Measurements from ENCODE around the gene COX6B2. TPM values are rescaled to one million over a fixed set of nuclear protein-coding genes. Genes with fewer than 3 reads are reported as not detected.

The COX6B2 gene
- total RNA-seq, 1 donor = 0.27 TPM

DNA sequence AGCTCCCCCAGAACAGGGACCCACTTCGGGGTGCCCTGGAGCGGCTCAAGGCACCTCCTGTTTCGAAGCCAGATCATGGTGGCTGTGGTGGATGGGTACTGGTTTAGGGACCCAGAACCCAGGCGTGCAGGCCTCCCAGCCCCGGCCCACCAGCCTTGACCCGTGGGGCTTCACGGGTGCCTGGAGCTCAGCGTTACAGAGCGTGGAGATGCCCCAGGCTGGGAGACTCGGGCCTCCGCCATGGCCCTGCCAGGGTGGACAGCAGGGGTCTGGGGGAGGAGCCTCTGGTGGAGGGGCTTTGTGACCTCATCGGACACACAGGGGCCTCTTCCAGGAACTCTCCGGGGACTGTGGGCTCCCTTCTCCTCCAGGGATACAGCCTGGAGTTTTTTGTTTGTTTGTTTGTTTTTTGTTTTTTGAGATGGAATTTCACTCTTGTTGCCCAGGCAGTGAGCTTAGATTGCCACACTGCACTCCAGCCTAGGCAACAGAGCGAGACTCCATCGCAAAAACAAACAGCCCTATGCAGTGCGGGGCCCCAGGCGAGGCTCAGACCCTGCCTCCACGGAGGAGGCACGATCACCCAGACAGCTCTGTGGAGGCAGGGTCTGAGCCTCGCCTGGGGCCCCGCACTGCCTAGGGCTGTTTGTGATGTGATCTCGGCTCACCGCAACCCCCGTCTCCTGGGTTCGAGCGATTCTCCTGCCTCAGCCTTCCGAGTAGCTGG lies 8.6 kb upstream of the COX6B2 start, which contains the start of gene GARIN5B:
Gene GARIN5B, minus strand, starts transcription at position 271 of the 727 bp plus-strand sequence. Its CDS starts 194 bp downstream, at position 77.
- no peak for DNase-seq (ENCODE audit: low read depth in 2 of 3, low spot score in 2 of 3)

DNA sequence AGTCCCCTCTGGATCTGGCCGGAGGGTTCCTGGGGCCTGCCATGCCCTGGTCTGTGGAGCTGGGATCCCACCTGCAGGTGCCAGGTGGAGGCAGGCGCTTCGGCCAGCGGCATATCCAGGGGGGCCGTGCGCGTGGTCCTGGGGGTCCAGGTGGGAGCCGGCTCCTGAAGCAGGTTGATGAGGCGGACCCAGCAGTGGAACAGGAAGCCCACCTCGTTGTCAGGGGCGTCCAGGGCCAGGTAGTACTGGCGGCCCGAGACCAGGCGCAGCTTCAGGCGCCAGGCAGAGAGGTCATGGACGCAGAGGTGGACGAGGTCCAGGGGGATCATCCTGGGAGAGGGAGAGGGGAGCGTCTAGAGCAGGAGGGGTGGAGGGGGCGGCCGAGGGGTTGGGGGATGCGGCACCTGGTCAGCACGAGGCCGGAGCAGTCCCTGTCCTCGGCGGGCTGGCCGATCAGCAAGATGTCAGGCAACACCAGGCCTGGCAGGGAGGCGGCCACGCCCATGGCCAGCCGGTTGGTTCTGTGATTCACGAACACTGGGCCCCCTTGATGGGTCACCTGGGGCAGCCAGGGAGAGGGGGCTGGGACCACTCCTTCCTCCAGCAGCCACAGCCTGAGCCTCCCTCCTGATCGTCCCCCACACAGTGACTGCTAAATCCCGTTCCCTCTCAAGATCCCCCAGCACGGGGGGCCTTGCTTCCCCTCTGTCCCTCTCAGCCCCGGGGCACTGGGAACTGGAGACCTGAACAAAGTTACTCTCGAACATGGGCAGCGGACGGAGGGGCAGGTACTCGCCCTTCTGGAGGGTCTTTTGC lies 7.9 kb upstream of the COX6B2 start:
- no peak for DNase-seq (ENCODE audit: low read depth in 2 of 3, low spot score in 2 of 3)

DNA sequence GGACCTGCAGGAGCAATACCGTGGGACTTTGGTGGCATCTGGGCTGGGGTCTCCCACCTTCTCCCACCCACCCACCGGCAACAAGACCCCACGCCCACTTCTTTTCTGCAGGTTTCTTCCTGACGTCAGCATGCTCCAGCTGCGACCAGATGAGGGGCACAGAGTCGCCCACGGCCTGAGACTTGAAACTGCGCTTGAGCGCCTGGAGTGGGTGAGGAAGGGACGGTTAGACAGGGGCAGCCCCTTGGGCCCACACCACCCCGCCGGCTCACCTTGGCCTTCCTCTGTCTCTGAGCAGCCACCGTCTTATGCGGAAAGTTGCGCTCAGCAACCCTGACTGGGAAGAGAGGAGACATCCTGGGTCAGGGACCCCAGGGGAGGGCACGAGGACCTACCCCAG lies 6.4 kb upstream of the COX6B2 start:
- no peak for DNase-seq (ENCODE audit: low read depth in 2 of 3, low spot score in 2 of 3)

DNA sequence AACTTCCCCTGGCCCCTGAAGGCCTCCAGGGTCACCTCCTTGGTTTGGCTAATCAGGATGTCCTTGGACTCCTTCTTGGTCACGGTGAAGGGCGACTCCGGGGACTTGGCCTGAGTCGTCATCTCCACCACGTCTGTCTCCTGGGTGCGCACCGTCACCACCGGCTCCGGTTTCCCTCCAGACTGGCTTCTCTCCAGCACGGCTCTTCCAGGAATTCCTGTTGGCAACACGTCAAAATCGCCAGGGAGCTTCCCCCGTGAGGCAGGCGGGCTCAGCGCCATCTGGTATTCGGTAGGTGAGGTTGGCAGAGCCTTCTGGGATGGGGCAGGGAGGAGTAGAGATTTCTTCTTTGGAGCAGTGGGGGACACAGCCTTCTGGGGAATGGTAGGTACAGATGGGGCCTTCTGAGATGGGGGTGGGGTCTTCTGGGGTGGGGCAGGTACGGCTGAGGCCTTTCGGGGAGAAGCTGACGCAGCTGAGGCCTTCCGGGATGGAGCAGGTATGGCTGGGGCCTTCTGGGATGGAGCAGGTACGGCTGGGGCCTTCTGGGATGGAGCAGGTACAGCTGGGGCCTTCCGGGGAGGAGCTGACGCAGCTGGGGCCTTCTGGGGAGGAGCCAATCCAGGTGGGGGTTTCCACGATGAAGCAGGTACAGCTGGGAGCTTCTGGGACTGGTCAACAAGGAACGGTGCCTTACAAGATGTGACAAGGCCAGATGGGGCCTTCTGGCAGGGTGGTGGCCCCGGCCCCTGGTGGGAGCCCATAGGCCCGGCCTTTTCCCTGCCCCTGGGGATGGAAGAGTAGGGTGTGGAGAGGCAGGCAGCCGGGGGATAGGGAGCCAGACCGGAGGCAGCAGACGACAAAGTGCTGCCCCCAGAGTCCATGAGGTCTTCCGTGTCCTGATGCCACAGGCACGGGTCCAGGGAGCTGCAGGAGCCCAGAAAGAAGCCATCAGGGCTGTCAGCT lies 4.7 kb upstream of the COX6B2 start:
- no peak for DNase-seq (ENCODE audit: low read depth in 2 of 3, low spot score in 2 of 3)

DNA sequence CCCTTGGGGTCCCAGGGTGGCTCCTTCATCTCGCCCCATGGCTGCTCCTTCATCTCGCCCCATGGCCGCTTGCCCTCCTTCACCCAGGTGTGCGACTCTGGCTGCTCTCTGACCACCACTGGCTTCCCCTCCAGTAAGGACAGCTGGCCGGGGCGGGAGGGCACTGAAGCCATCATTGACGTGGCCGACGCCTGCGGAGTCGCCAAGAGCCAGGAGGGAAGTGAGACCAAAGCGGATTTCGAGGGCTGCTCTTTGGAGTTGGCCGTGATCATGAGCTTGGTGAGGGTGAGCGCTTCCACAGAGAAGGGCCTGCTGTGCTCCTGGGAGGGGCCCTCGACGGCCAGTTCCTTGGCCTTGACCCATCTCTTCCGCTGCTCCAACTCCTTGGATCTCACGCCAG lies 4.0 kb upstream of the COX6B2 start:
- no peak for DNase-seq (ENCODE audit: low read depth in 2 of 3, low spot score in 2 of 3)

DNA sequence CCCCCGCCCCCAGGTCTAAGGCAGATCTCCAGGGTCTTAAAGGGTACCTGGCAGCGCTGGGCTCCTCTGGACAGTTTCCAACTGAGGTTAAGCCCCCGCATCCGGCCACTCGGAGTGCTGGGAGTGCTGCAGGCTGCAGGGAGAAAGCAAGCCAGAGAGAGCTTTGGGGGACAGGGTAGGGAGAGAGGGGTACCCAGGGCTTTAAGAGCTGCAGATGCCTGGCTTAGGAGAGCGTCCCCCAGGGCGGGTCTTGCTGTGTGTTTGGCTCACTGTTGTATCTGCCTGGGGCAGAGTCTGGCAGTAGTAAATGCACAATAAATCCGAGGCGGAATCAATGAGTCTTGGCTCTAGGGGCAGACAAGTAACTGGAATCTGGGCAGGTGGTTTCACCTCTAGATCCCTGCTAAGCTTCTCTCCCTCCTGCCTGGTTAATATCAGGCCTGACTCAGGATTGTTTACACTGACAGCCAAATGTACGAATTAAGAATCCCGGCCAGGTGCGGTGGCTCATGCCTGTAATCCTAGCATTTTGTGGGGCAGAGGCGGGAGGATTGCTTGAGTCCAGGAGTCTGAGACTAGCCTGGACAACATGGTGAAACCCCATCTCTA lies 798 bp upstream of the COX6B2 start:
- DNase-seq (ENCODE audit: low read depth in 2 of 3, low spot score in 2 of 3) = peak in 2 of 3 donors; percentile 20 to 39

DNA sequence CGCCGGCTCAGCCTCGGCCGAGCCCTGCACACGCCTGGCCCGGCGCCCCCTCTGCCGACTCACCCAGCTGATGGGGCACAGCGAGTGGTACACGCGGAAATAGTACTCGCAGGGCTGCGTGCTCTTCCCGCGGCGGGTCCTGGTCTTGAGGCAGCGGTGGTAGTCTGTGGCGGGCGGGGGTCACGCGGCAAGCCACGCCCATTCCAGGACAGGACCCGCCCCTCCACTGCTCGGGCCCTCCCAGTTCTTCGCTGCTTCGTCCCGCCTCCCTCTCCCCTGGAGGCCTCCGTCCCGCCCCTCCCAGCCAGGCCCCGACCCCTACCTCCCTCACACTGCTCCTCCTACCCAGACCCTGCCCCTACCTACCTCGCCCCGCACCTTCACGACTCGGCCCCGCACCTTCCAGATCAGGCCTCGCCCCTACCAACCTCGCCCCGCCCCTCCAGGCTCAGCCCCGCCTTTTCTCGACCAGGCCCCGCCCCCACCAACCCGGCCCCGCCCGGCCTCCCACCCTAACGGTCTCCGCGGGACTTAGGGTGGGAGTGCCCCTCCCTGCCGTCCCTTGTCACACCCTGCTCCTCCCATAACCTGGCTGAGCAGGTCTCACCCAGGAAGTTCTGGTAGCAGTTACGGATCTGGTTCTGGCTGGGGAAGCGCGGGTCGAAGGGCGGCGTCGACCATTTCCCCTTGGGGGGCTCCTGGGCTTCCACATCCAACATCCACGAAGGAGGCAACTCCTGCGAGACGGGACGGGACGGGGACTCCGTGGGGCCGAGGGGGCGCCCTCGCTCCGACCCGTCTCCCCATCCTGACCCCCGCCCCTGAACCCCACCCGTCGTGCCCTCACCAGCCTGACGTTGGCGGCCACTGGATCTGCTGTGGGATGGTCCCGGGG lies 469 bp downstream of the COX6B2 start:
- DNase-seq (ENCODE audit: low read depth in 2 of 3, low spot score in 2 of 3) = peak; percentile 52 to 68 (median 63)

DNA sequence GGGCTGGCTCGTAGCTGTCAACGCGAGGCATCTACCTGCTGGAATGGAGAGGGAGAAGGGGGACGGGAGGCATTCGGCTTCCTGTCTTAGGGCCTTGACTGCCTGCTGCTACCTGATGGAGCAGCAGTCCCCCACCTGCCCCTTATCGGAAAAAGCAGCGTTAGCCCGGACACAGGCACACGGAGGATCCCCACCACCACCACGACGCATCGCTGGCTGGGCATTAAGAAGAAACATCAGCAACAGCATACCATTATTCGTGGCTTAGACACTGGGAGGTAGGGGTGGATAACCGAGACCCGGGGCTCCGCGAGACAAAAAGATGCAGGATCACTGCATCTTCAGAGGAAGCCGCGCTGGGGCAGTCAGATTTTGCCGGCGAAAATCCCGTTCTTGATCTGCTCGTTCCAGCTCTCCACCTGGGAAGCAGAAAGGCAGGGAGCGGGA lies 1.1 kb downstream of the COX6B2 start:
- DNase-seq (ENCODE audit: low read depth in 2 of 3, low spot score in 2 of 3) = no peak

DNA sequence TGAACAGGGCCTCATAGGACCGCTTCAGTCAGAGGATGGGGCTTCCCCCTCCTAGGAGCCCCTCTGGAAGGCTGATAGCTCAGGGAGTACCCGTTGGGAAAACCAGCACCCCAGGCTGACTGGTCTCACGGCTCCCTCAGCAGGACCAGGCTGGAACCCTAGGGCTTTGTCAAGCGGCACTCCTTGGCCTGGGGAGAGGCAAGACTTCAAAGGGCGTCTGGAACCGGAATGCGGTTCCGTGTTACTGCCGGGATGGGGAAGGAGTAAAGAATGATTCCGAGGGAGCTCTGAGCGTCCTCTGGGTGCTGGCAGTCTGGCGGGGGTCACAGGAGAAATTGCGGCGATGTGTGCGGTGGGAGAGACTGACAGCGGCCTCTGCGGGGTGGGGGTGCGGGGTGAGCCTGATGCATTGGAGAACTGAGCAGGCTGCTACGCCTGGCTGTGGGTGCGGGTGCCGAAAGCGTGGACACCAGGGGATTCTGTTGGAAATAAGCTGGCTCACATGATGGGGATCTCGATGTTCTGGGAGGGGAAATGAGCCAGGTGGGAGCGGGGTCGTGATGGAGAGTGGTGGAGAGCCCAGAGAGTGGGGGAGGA lies 1.9 kb downstream of the COX6B2 start:
- no peak for DNase-seq (ENCODE audit: low read depth in 2 of 3, low spot score in 2 of 3)

DNA sequence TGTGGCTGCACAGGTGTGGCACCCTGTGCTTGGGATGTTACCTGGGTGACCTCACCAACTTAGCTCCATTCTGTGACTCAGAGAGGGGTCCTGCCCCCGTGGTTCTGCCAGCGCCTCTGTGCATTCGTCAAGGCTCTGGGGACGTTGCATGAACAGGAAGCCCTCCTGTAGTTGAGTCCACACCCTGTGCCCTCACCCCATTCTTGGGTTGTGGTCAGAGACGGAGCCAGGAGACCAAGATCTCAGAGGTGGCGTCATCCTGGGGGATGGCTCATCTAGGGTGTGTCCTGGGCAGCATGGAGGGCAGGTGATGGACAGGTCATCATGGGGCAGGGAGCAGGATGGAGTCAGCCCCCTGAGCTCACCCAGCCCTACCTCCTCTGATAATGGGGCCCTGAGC lies 2.5 kb downstream of the COX6B2 start:
- DNase-seq (ENCODE audit: low read depth in 2 of 3, low spot score in 2 of 3) = no peak

DNA sequence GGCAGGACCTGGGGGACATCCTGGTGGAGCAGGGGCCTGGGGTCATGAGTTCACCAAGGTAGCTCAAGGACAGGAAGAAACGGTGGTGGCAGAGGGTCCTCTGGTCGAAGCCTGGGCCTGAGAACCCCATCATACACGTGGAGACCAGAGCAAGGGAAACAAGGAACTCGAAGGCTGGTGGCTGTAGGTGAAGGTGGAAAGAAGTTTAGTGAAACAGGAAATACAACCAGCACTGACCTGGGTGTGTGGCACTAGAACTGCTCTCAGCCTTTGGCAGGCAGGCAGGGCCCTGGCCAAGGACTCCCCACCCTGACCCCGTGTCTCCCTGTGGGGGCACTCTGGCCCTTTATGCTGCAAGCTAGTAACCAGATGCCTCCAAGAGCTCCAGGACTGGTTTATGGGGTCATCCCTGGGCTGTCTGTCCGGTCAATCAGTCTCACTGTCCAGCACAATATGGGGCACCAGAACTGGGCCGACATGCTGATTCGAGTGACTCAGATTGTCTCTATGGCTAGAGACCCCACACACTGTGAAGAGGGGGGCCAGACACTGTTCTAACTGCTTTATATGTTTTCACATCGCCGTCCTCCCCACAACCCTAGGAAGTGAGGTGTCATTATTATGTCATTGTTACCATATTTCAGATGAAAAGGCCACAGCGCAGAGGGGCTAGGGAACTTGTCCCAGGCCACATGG lies 3.8 kb downstream of the COX6B2 start:
- no peak for DNase-seq (ENCODE audit: low read depth in 2 of 3, low spot score in 2 of 3)

DNA sequence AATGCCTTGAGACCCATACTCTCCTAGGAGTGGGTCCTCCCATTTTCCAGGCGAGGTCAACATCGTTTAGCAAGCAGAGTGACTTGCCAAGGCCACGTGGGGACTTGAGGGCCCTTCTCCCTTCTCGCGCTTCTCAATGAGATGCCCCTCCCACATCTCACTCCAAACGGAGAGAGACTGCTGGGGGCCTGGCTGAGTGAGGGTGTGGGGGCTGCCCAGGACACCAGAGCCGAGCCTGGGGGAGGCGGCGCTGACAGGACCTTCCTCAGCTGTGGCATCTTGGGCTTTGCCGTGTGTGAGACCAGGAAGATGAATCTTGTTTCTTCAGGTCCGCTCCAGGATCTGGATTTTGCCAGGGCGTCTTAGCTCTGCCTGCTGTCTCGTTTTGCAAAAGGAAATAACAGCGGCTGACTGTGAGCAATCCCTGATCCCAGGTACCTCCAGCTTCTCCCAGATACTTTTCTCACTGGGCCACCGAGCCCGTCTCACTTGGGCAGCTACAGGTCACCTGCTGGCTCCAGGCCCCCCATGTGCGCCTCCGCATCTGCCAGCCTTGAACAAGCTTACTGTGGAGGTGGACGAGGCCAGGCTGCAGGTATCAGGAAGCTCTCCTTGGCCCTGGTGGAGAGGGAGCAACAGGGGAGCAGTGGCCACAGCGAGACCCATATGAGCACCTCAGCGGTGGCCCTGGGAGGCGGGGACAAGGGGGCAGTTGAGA lies 6.0 kb downstream of the COX6B2 start:
- DNase-seq (ENCODE audit: low read depth in 2 of 3, low spot score in 2 of 3) = no peak

DNA sequence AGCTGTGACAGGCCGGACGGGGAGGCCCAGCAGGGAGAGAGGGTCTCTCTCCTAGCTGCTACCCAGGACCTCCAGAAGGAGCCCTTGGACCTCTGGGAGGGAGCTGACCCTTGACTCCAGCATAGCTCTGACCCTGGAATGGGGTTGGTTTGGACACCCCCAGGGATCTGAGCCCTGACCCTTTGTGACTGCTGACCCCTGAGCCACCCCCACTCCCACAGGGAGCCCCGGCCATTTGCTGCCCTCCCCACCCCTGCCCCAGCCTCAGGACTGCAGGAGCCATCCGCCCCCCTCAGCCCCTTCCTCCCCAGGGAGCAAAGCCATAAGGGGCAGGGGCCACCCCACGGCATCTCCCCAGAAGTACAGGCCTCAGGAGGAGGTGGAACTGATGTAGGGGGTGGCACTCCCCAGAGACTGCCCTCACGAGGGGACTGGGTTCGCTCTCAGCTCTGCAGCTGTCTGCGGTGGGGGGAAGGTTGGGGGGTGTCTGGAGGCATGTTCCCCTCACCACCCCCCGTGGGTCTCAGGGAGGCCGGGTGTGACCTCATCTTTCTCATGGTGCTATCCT lies 7.0 kb downstream of the COX6B2 start:
- no peak for DNase-seq (ENCODE audit: low read depth in 2 of 3, low spot score in 2 of 3)

DNA sequence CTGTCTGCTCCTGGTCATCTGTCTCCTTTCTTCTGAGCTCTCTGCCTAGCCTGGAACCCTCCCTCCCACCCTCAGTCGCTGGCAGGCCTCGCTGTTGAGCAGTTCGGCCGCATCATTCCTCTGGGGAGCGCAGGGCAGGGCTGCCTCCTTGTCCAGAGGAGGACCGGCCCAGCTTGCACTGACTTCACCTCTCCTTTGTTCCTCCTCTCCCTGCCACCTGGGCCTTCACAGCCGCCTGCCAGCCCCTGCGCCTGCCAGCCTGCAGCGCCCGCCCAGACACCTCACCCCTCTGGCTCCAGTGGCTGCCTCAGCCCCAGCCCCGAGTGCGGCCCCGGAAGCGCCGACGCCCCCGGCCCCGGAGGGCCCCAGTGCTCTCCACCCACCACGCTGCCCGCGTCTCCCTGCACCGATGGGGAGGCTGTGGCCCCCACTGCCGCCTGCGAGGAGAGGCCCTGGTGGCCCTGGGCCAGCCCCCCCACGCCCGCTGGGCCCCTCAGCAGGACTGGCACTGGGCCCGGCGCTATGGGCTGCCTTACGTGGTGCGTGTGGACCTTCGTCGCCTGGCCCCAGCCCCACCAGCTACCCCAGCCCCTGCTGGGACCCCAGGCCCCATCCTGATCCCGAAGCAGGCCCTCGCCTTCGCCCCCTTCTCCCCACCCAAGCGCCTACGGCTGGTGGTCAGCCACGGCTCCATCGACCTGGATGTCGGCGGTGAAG lies 7.6 kb downstream of the COX6B2 start:
- DNase-seq (ENCODE audit: low read depth in 2 of 3, low spot score in 2 of 3) = no peak

DNA sequence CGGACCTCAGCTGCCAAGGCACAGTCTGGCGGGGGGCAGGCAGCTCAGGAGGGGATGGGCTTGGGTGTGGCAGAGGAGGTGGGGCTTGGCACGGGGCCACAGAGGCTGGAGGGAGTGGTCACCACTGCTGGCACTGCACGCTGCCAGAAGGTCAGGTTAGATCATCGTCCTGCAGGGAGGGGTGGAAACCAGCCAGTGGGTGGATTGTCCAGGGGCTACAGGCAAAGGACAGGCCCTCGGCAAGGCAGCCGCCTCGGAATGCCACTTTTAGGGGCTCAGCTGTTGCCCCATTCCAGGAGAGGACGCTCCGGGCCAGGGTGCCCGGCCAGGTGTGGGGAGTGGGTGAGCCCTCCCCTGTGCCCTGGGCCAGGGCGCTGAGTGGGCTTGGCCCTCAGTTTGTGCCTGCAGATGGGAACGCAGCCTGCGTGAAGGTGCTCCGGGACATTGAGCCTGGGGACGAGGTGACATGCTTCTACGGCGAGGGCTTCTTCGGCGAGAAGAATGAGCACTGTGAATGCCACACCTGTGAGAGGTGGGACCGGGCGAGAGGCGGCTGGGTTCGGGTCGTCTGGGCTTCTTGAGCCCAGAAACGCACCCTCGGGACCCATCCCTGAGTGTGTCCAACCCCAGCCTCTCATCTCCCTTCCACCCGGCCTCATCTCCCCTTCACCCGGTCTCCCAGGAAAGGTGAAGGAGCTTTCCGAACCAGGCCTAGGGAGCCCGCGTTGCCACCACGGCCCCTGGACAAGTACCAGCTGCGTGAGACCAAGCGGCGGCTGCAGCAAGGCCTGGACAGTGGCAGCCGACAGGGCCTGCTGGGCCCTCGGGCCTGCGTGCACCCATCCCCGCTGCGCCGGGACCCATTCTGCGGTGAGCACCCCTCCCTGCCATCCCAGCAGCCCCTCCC lies 8.4 kb downstream of the COX6B2 start:
- DNase-seq (ENCODE audit: low read depth in 2 of 3, low spot score in 2 of 3) = no peak
